Measurements from ENCODE around the gene TVP23A. TPM values are rescaled to one million over a fixed set of nuclear protein-coding genes. Genes with fewer than 3 reads are reported as not detected.

TVP23A gene
- total RNA-seq, 8 experiments from 2014 or later: 0.15 to 5.5 (median 2.7) TPM

GRCh38 chr16:10737068-10737625 lies 81.4 kb downstream of the TVP23A start:
- Histone ChIP-seq H3K4me1 (replicated peaks in 1 of 2) (peaks cover 0 to 2% of the 10 kb centered on the region in 2 donors), H3K4me3 (no peak overlapping the region), H3K27ac (no peak overlapping the region)
- in situ Hi-C loops (cut with MboI; ENCODE audit: low pct_unique_long_range_greater_than_20kb in 2 of 9, low sequenced_read_pairs in 9 of 9, unreplicated experiment in 9 of 9): loop anchor here (5.0 to 25.0 kb wide), 6 partner anchors 212 to 1575 kb away; no protein-coding TSS in a partner anchor
- WGBS, 10 experiments: 0 to 62% (median 24%) methylated on average over 2 to 12 of the region's 12 CpGs
- ATAC-seq (replicated peaks in 6 of 8): peak; percentile 26 to 84 (median 72)

GRCh38 chr16:10731790-10732189 lies 86.8 kb downstream of the TVP23A start:
- H3K4me3 ChIP-seq: no peak overlapping the region
- H3K4me1 ChIP-seq (replicated peaks in 1 of 2): peaks cover 0 to 8% of the 10 kb centered on the region in 2 donors
- H3K27ac ChIP-seq: no peak overlapping the region
- in situ Hi-C loops (cut with MboI; ENCODE audit: low pct_unique_long_range_greater_than_20kb in 2 of 9, low sequenced_read_pairs in 9 of 9, unreplicated experiment in 9 of 9): loop anchor here in 8 of 9 experiments (10.0 to 25.0 kb wide), 4 partner anchors 207 to 1569 kb away; no protein-coding TSS in a partner anchor
- ATAC-seq (replicated peaks in 6 of 8): no peak
- 59 to 94% (median 81%) methylated on average over 1 to 5 of the region's 7 CpGs; no CpG with 5 or more reads in 4 of the 10 experiments for WGBS, 10 experiments

GRCh38 chr16:10729104-10730048 lies 89.2 kb downstream of the TVP23A start:
- in situ Hi-C loops (cut with MboI; ENCODE audit: low pct_unique_long_range_greater_than_20kb in 2 of 9, low sequenced_read_pairs in 9 of 9, unreplicated experiment in 9 of 9): loop anchor here in 8 of 9 experiments (10.0 to 25.0 kb wide), 4 partner anchors 205 to 1567 kb away; no protein-coding TSS in a partner anchor

GRCh38 chr16:10728003-10728887 lies 90.3 kb downstream of the TVP23A start:
- peaks cover 0 to 8% of the 10 kb centered on the region in 2 donors for H3K4me1 ChIP-seq (replicated peaks in 1 of 2)
- no peak overlapping the region for H3K4me3 ChIP-seq
- no peak overlapping the region for H3K27ac ChIP-seq
- 0 to 86% (median 63%) methylated on average over 1 to 9 of the region's 16 CpGs; no CpG with 5 or more reads in 1 of the 10 experiments for WGBS, 10 experiments
- peak; percentile 35 to 84 (median 54) for ATAC-seq (replicated peaks in 6 of 8)
- in situ Hi-C loops (cut with MboI; ENCODE audit: low pct_unique_long_range_greater_than_20kb in 2 of 9, low sequenced_read_pairs in 9 of 9, unreplicated experiment in 9 of 9): loop anchor here in 1 of 9 experiments (25.0 kb wide), 1 partner anchor 1566 kb away; no protein-coding TSS in a partner anchor

More at GRCh38 chr16:10729104-10730048, 89.2 kb downstream of the TVP23A start:
- Histone ChIP-seq H3K4me3 (no peak overlapping the region), H3K4me1 (replicated peaks in 1 of 2) (peaks cover 0 to 8% of the 10 kb centered on the region in 2 donors), H3K27ac (no peak overlapping the region)
- peak in 4 of 8 experiments; percentile 50 to 90 (median 79) for ATAC-seq (replicated peaks in 6 of 8)
- 60 to 96% (median 83%) methylated on average over 1 to 10 of the region's 19 CpGs; no CpG with 5 or more reads in 1 of the 10 experiments for WGBS, 10 experiments

Other genes with a start within 250 kb of the TVP23A start
- gene EMP2, start 238.2 kb downstream of the TVP23A start, total RNA-seq: 10 to 100 TPM in 5 of 8 experiments, 1 to 10 TPM in 1, under 1 TPM in 2; 0.50 to 17.9 (median 10.3) TPM
- gene TEKT5, start 123.9 kb downstream of the TVP23A start, total RNA-seq: 1 to 10 TPM in 1 of 8 experiments, under 1 TPM in 3, not detected in 4; 0.22 to 1.1 (median 0.69) TPM
- 10 to 100 TPM; 14.9 to 42.4 (median 26.4) TPM for gene NUBP1, start 75.0 kb downstream of the TVP23A start, total RNA-seq
- gene CIITA, start 58.4 kb upstream of the TVP23A start, total RNA-seq: 1 to 10 TPM in 5 of 8 experiments, under 1 TPM in 3; 0.38 to 5.0 (median 1.8) TPM
- 10 to 100 TPM; 18.6 to 50.2 (median 27.1) TPM for gene DEXI, start 123.7 kb upstream of the TVP23A start, total RNA-seq
- 10 to 100 TPM; 13.4 to 75.0 (median 17.2) TPM for gene CLEC16A, start 125.8 kb upstream of the TVP23A start, total RNA-seq